ENCODE results near the gene GSG1. TPM values are rescaled to one million over a fixed set of nuclear protein-coding genes. Genes with fewer than 3 reads are reported as not detected.

GSG1 gene
- total RNA-seq, 1 experiment from 2014 or later: not detected

- intact Hi-C loops (cut with micrococcal nuclease): no loop called here
- Histone ChIP-seq H3K4me1 (ENCODE audit: control insufficient read depth in 1 of 2, insufficient read depth in 2 of 2, low read length in 2 of 2) (peaks cover 0 to 5% of the 10 kb centered on the region in 2 experiments; a peak in 1 of 4 replicates), H3K79me2 (ENCODE audit: insufficient read depth, low read length) (no peaks in the 10 kb centered on the region), H3K4me3 (replicated peaks in 1 of 2; ENCODE audit: low read depth in 1 of 2, low read length in 2 of 2) (no peak overlapping the region), H3K27ac (ENCODE audit: low read depth, low read length) (no peak overlapping the region), H3K4me2 (ENCODE audit: low read length) (no peak overlapping the region), H2AFZ (ENCODE audit: low read depth, low read length, poor library complexity, severe bottlenecking) (no peak overlapping the region), H3K27me3 (ENCODE audit: insufficient read depth, low read length) (no peaks in the 10 kb centered on the region), H3K9me3 (ENCODE audit: control insufficient read depth in 1 of 2, insufficient read depth in 1 of 2, low read depth in 1 of 2, low read length in 2 of 2) (no peaks in the 10 kb centered on the region), H4K20me1 (ENCODE audit: insufficient read depth) (no peaks in the 10 kb centered on the region), H3K36me3 (ENCODE audit: control insufficient read depth in 1 of 2, insufficient read depth in 2 of 2, low read length in 2 of 2) (no peaks in the 10 kb centered on the region), H3K9me2 (ENCODE audit: insufficient read depth) (no peaks in the 10 kb centered on the region), H3K9ac (ENCODE audit: low read length) (no peak overlapping the region)
- TF ChIP-seq YY1 (IDR thresholded peaks at IDR 0.05; ENCODE audit: extremely low read depth, insufficient replicate concordance, low read depth, low read length): no peak
- no peak for TF ChIP-seq MAX (IDR thresholded peaks at IDR 0.05)
- no peak for TF ChIP-seq ELF1 (IDR thresholded peaks at IDR 0.05; ENCODE audit: borderline replicate concordance, low read depth)
- no peak for TF ChIP-seq FOSL1 (IDR thresholded peaks at IDR 0.05; ENCODE audit: low read depth)
- no peak for TF ChIP-seq ZBTB33 (IDR thresholded peaks at IDR 0.05; ENCODE audit: extremely low read depth, insufficient replicate concordance, low read length)
- no peak for TF ChIP-seq EGR1 (IDR thresholded peaks at IDR 0.05; ENCODE audit: low read depth)
- no peak for TF ChIP-seq ZNF274 (IDR thresholded peaks at IDR 0.05; ENCODE audit: low read depth, low read length)
- TF ChIP-seq SRF (IDR thresholded peaks at IDR 0.05; ENCODE audit: low read depth): no peak
- TF ChIP-seq CTCF (IDR thresholded peaks at IDR 0.05 in 2 of 3, conservative IDR thresholded peaks at IDR 0.05 in 1 of 3; ENCODE audit: borderline replicate concordance in 1 of 3, insufficient read depth in 1 of 3, low read depth in 2 of 3, low read length in 2 of 3): no peak
- TF ChIP-seq SIN3A (IDR thresholded peaks at IDR 0.05; ENCODE audit: low read depth): no peak
- TF ChIP-seq POLR2AphosphoS5 (IDR thresholded peaks at IDR 0.05; ENCODE audit: low read depth, low read length): no peak
- no peak for TF ChIP-seq TCF7L2 (IDR thresholded peaks at IDR 0.05; ENCODE audit: borderline replicate concordance, extremely low read depth, insufficient read depth, insufficient read length)
- TF ChIP-seq ATF3 (IDR thresholded peaks at IDR 0.05): no peak
- no peak for TF ChIP-seq REST (IDR thresholded peaks at IDR 0.05; ENCODE audit: low read depth)
- TF ChIP-seq ZFX (IDR thresholded peaks at IDR 0.05): no peak
- TF ChIP-seq CEBPB (IDR thresholded peaks at IDR 0.05; ENCODE audit: low read depth): no peak
- no peak for TF ChIP-seq SP1 (IDR thresholded peaks at IDR 0.05; ENCODE audit: low read depth)
- no peak for TF ChIP-seq CBX3 (IDR thresholded peaks at IDR 0.05; ENCODE audit: low read depth)
- TF ChIP-seq EZH2 (IDR thresholded peaks at IDR 0.05): no peak
- DNase-seq (ENCODE audit: low read depth, low spot score) (no peak), ATAC-seq (no peak)
- no TSS peak for BruUV-seq (replicated peaks)
- RAD21 ChIA-PET (ENCODE audit: low non-redundant PET in 1 of 2, low total read pairs in 2 of 2, uncharacterized antibody in 2 of 2, unreplicated experiment in 2 of 2): no interaction called here
- CTCF ChIA-PET: no interaction called here
- POLR2A ChIA-PET: no interaction called here
Measured at GRCh38 chr12:13146336-13146938, 43.0 kb upstream of the GSG1 start.
